Stimulated activated CD8-positive, alpha-beta memory T cell treated with anti-CD3 and anti-CD28 coated beads, Interleukin-2, amount 100 ng/mL, for 1 hour (primary cell): Measurements from ENCODE around the gene ABCC4.

Source experiments
- DNase-seq, 2 donors: peaks; one replicate each; pipeline ENCODE4 v3.0.0-alpha.2; 2020; ENCODE audit warnings: low read depth in 2 of 2

ABCC4 gene

GRCh38 chr13:95233026-95233635 is 68.1 kb downstream of the ABCC4 start:
- DNase-seq, result no peak

GRCh38 chr13:95231393-95231792 is 69.9 kb downstream of the ABCC4 start:
- no peak for DNase-seq

- no peak for DNase-seq
Observed at GRCh38 chr13:95229855-95230254, 71.4 kb downstream of the ABCC4 start.

- DNase-seq, result no peak
Observed at GRCh38 chr13:95228130-95228529, 73.1 kb downstream of the ABCC4 start.

- no peak for DNase-seq
Observed at GRCh38 chr13:95226932-95227695, 74.1 kb downstream of the ABCC4 start.

- no peak for DNase-seq
Observed at GRCh38 chr13:95226476-95226875, 74.8 kb downstream of the ABCC4 start.

GRCh38 chr13:95226050-95226449 is 75.2 kb downstream of the ABCC4 start:
- no peak for DNase-seq

GRCh38 chr13:95224064-95224463 is 77.2 kb downstream of the ABCC4 start:
- no peak for DNase-seq

- no peak for DNase-seq
Observed at GRCh38 chr13:95222733-95223018, 78.6 kb downstream of the ABCC4 start.

- DNase-seq, result no peak
Observed at GRCh38 chr13:95221971-95222732, 79.1 kb downstream of the ABCC4 start.

- no peak for DNase-seq
Observed at GRCh38 chr13:95220611-95221010, 80.6 kb downstream of the ABCC4 start.

- DNase-seq, result no peak
Observed at GRCh38 chr13:95217920-95218830, 83.1 kb downstream of the ABCC4 start.

GRCh38 chr13:95216182-95216581 is 85.1 kb downstream of the ABCC4 start:
- DNase-seq, result no peak

GRCh38 chr13:95212983-95213850 is 88.0 kb downstream of the ABCC4 start:
- DNase-seq, result no peak

GRCh38 chr13:95209109-95209508 is 92.1 kb downstream of the ABCC4 start:
- DNase-seq, result no peak

GRCh38 chr13:95207769-95208366 is 93.4 kb downstream of the ABCC4 start:
- DNase-seq, result no peak

GRCh38 chr13:95206116-95206515 is 95.1 kb downstream of the ABCC4 start:
- no peak for DNase-seq

- no peak for DNase-seq
Observed at GRCh38 chr13:95204231-95204765, 97.0 kb downstream of the ABCC4 start.

- DNase-seq, result no peak
Observed at GRCh38 chr13:95201814-95202651, 99.2 kb downstream of the ABCC4 start.
